H1 (cell line): ENCODE measurements around the gene ID2. TPM values are rescaled to one million over a fixed set of nuclear protein-coding genes. Genes with fewer than 3 reads are reported as not detected.

Experiments used
- CTCF ChIA-PET: fragments of 300-600 bp; sonication (Branson Sonifier 250); formaldehyde crosslinking; loops from one replicate; lab custom pipeline; 2021; ENCODE audit not compliant: partially characterized antibody; lab: Charles Lee
- POLR2A ChIA-PET: fragments of 300-600 bp; sonication (Branson Sonifier 250); formaldehyde crosslinking; loops from one replicate; lab custom pipeline; 2021; ENCODE audit warnings: inconsistent platforms; ENCODE audit not compliant: partially characterized antibody; lab: Charles Lee
- DNase-seq, 2 experiments: peaks; one replicate each; pipeline versions ENCODE4 v3.0.0 to v3.0.0-alpha.2; 2010 to 2022; ENCODE audit warnings: low spot score in 2 of 2, low read depth in 1 of 2, mixed read lengths in 1 of 2
- FAIRE-seq: peaks from 2 replicates; lab custom pipeline; 2011; peaks lifted over from hg19 to GRCh38; lab: Jason Lieb, UNC
- H2AFZ ChIP-seq: 2 replicates; pipeline ENCODE4 v1.8.1; 2012; ENCODE audit warnings: low read length, inconsistent platforms
- H2AK5ac ChIP-seq: 2 replicates; pipeline ENCODE4 v1.6.1; 2013; ENCODE audit warnings: low read depth, low read length
- H2BK120ac ChIP-seq: replicated peaks from 2 replicates; pipeline ENCODE3; 2013; ENCODE audit warnings: low read depth, low read length, inconsistent platforms
- H2BK12ac ChIP-seq: 2 replicates; pipeline ENCODE4 v1.6.1; 2013; ENCODE audit warnings: low read depth, low read length
- H2BK15ac ChIP-seq: 2 replicates; pipeline ENCODE4 v1.6.1; 2013; ENCODE audit warnings: low read length
- H2BK20ac ChIP-seq: 2 replicates; pipeline ENCODE4 v1.6.1; 2013; ENCODE audit warnings: low read length
- H2BK5ac ChIP-seq: 2 replicates; pipeline ENCODE4 v1.6.1; 2013; ENCODE audit warnings: low read depth, low read length
- H3K14ac ChIP-seq: 2 replicates; pipeline ENCODE4 v1.6.1; 2013; ENCODE audit warnings: inconsistent platforms; ENCODE audit not compliant: insufficient read length
- H3K18ac ChIP-seq: 2 replicates; pipeline ENCODE4 v1.6.1; 2013; ENCODE audit warnings: low read length; ENCODE audit errors: extremely low read depth
- H3K23ac ChIP-seq: 2 replicates; pipeline ENCODE4 v1.6.1; 2013; ENCODE audit warnings: inconsistent platforms; ENCODE audit not compliant: insufficient read length
- H3K23me2 ChIP-seq: 2 replicates; pipeline ENCODE4 v1.6.1; 2013; ENCODE audit warnings: low read depth, low read length
- H3K27ac ChIP-seq: 2 replicates; pipeline ENCODE4 v1.6.1; 2011; ENCODE audit warnings: low read depth, low read length, inconsistent platforms
- H3K27me3 ChIP-seq, 4 experiments: replicated peaks in 1 of 4; 1 replicate in 1 of 4; 2 replicates in 3 of 4; pipeline versions ENCODE4 v1.6.1 to v1.8.1; 2011 to 2013; ENCODE audit warnings: low read length in 3 of 4, mild to moderate bottlenecking in 3 of 4, inconsistent platforms in 2 of 4, mixed read lengths in 2 of 4, moderate library complexity in 1 of 4; ENCODE audit not compliant: control insufficient read depth in 3 of 4, insufficient read depth in 3 of 4; ENCODE audit errors: extremely low read depth in 1 of 4
- H3K36me3 ChIP-seq, 4 experiments: 2 replicates each; pipeline versions ENCODE4 v1.6.1 to v1.8.1; 2011 to 2013; ENCODE audit warnings: mild to moderate bottlenecking in 4 of 4, low read length in 3 of 4, moderate library complexity in 2 of 4, control low read depth in 1 of 4, inconsistent platforms in 1 of 4; ENCODE audit not compliant: insufficient read depth in 4 of 4, control insufficient read depth in 2 of 4
- H3K4ac ChIP-seq: replicated peaks from 2 replicates; pipeline ENCODE3; 2013; ENCODE audit warnings: low read length, low read depth, mixed read lengths, inconsistent platforms; ENCODE audit not compliant: insufficient read length
- H3K4me1 ChIP-seq, 4 experiments: replicated peaks in 1 of 4; 1 replicate in 1 of 4; 2 replicates in 3 of 4; pipeline versions ENCODE4 v1.6.1 to v1.8.1; 2011 to 2013; ENCODE audit warnings: low read length in 3 of 4, inconsistent platforms in 2 of 4, mixed read lengths in 1 of 4; ENCODE audit not compliant: insufficient read depth in 4 of 4, control insufficient read depth in 3 of 4
- H3K4me2 ChIP-seq, 2 experiments: 2 replicates each; pipeline versions ENCODE4 v1.6.1 to v1.8.1; 2011 to 2013; ENCODE audit warnings: low read depth in 2 of 2, low read length in 2 of 2, control low read depth in 1 of 2, inconsistent platforms in 1 of 2, mild to moderate bottlenecking in 1 of 2; ENCODE audit not compliant: insufficient read depth in 1 of 2
- H3K4me3 ChIP-seq, 4 experiments: fragments of 200-600, 300-600 bp in 1 of 4; sonication (generic), shearing (Covaris generic), sonication (Bioruptor Twin) in 1 of 4; 2 replicates each; pipeline versions ENCODE4 v1.5.1 to v1.8.1; 2011 to 2016; ENCODE audit warnings: low read length in 4 of 4, low read depth in 3 of 4, control low read depth in 2 of 4, inconsistent platforms in 2 of 4, mild to moderate bottlenecking in 2 of 4, mixed read lengths in 1 of 4, moderate library complexity in 1 of 4; ENCODE audit not compliant: insufficient read depth in 2 of 4; ENCODE audit errors: extremely low read depth in 1 of 4
- H3K56ac ChIP-seq: replicated peaks from 2 replicates; pipeline ENCODE3; 2013; ENCODE audit warnings: low read depth, mild to moderate bottlenecking, mixed read lengths, low read length, inconsistent platforms; ENCODE audit not compliant: insufficient read length
- H3K79me1 ChIP-seq: 2 replicates; pipeline ENCODE4 v1.6.1; 2013; ENCODE audit warnings: low read depth, low read length, control low read depth
- H3K79me2 ChIP-seq, 2 experiments: 2 replicates each; pipeline versions ENCODE4 v1.6.1 to v1.8.1; 2012 to 2013; ENCODE audit warnings: low read length in 2 of 2, mild to moderate bottlenecking in 2 of 2, inconsistent platforms in 1 of 2; ENCODE audit not compliant: insufficient read depth in 2 of 2, control insufficient read depth in 1 of 2
- H3K9ac ChIP-seq, 4 experiments: replicated peaks in 1 of 4; 1 replicate in 1 of 4; 2 replicates in 3 of 4; pipeline versions ENCODE4 v1.6.1 to v1.8.1; 2011 to 2013; ENCODE audit warnings: low read depth in 3 of 4, low read length in 3 of 4, control low read depth in 2 of 4, mild to moderate bottlenecking in 2 of 4, moderate library complexity in 2 of 4, inconsistent platforms in 1 of 4; ENCODE audit errors: extremely low read depth in 1 of 4
- H3K9me3 ChIP-seq, 2 experiments: 2 replicates each; pipeline versions ENCODE4 v1.6.1 to v1.8.1; 2012 to 2013; ENCODE audit warnings: mild to moderate bottlenecking in 2 of 2, moderate library complexity in 2 of 2, control low read depth in 1 of 2, inconsistent platforms in 1 of 2, low read depth in 1 of 2, low read length in 1 of 2, mixed read lengths in 1 of 2; ENCODE audit not compliant: insufficient read depth in 2 of 2
- H4K20me1 ChIP-seq, 2 experiments: replicated peaks in 1 of 2; 2 replicates each; pipeline versions ENCODE3 to v1.8.1; 2011 to 2013; ENCODE audit warnings: inconsistent platforms in 2 of 2, low read length in 2 of 2, mild to moderate bottlenecking in 1 of 2; ENCODE audit not compliant: insufficient read depth in 2 of 2, control insufficient read depth in 1 of 2
- H4K5ac ChIP-seq: 2 replicates; pipeline ENCODE4 v1.6.1; 2013; ENCODE audit warnings: low read length, low read depth, mixed read lengths, inconsistent platforms; ENCODE audit not compliant: insufficient read length
- H4K8ac ChIP-seq: 2 replicates; pipeline ENCODE4 v1.8.0; 2013; ENCODE audit warnings: mild to moderate bottlenecking, moderate library complexity, low read length, inconsistent platforms; ENCODE audit not compliant: insufficient read depth; ENCODE audit errors: extremely low read depth
- H4K91ac ChIP-seq: replicated peaks from 2 replicates; pipeline ENCODE3; 2013; ENCODE audit warnings: low read length, mixed read lengths, inconsistent platforms; ENCODE audit not compliant: insufficient read length
- BACH1 ChIP-seq: IDR thresholded peaks from 2 replicates; pipeline ENCODE4 v1.6.1; 2012; ENCODE audit warnings: low read length, improper control_type of control experiment
- BCL11A ChIP-seq, 2 experiments: IDR thresholded peaks; one replicate each; pipeline ENCODE4 v1.6.1; 2011; ENCODE audit warnings: low read depth in 2 of 2, low read length in 2 of 2, mild to moderate bottlenecking in 2 of 2
- CTBP2 ChIP-seq: IDR thresholded peaks from 2 replicates; pipeline ENCODE4 v1.7.0; 2011; ENCODE audit warnings: borderline replicate concordance, mild to moderate bottlenecking, moderate library complexity, mixed read lengths, low read length; ENCODE audit not compliant: insufficient read depth, insufficient read length
- HDAC2 ChIP-seq, 2 experiments: fragments of 300-600 bp in 1 of 2; sonication (generic) in 1 of 2; IDR thresholded peaks; 2 replicates each; pipeline ENCODE4 v1.6.1; 2011 to 2012; ENCODE audit warnings: low read depth in 2 of 2, low read length in 2 of 2, mild to moderate bottlenecking in 2 of 2, moderate library complexity in 2 of 2, borderline replicate concordance in 1 of 2, inconsistent platforms in 1 of 2
- HDAC6 ChIP-seq: IDR thresholded peaks from one replicate; pipeline ENCODE4 v1.7.1; 2012; ENCODE audit warnings: low read depth, mild to moderate bottlenecking, inconsistent platforms, low read length, moderate library complexity
- WGBS, 2 experiments: shearing (Covaris generic) in 1 of 2; methylation state at CpG; one replicate each; pipeline versions ENCODE4 v1.1.6 to v1.1.7; 2013 to 2015; ENCODE audit warnings: low lambda C conversion rate in 2 of 2, mixed read lengths in 2 of 2, inconsistent platforms in 1 of 2, low coverage in 1 of 2, missing lambda C conversion rate in 1 of 2; ENCODE audit not compliant: insufficient replicate concordance in 2 of 2, insufficient coverage in 1 of 2, insufficient read length in 1 of 2; ENCODE audit errors: extremely low coverage in 1 of 2, missing lambda C conversion rate in 1 of 2; 5-methylcytosine and 5-hydroxymethylcytosine counted together
- polyA plus RNA-seq, 7 experiments: library from polyadenylated mRNA; depleted of rRNA in 3 of 7; stranded (reverse) in 5 of 7; unstranded in 2 of 7; fragments of >200 nt in 5 of 7; fragments of 200-250 nt in 2 of 7; gene quantifications; 1 replicate in 5 of 7; 2 replicates in 1 of 7; 4 replicates in 1 of 7; pipeline versions ENCODE4 v1.2.1 to v1.2.3, GENCODE V29; 2011 to 2013; ENCODE audit warnings: missing spikeins in 2 of 7, mixed read lengths in 2 of 7
- total RNA-seq: library from RNA; stranded (reverse); fragmentation: NEBNext Ultra II Directional; extraction: Animal tissue kit (Norgen Biotek cat#: 25700); gene quantifications from 2 replicates; pipeline ENCODE4 v1.2.1, GENCODE V29; 2021

ID2 gene
- total and polyA plus RNA-seq, 2 of the 8 experiments (the other 6 are each of a cell fraction or from before 2014, with no cell fraction given) = 36.7 to 214 TPM

DNA sequence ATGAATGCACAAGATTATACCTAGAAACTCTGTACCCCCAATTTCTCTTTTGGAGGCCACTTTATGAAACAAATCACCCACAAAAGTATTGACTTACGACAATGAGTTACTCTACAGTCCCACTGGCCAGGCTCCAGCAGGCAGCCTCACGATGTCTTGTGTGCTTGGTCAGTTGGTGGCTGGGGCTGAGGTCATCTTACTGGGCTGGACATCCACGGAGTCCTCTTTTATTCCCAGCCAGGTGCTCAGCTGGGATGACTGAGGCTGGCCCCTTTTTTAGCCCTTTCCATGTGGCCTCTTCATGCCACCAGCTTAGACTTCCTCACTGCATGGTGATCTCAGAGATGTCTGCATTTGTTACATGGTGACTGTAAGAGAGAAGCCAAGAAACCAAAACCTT is 8.9 kb upstream of the ID2 start:
- Histone ChIP-seq H3K79me1 (no peaks in the 10 kb centered on the region), H4K8ac (no peak overlapping the region), H3K23ac (no peak overlapping the region), H2BK120ac (no peak overlapping the region), H3K4me3 (no peak overlapping the region), H2BK5ac (no peak overlapping the region), H3K79me2 (no peaks in the 10 kb centered on the region), H3K27me3 (peaks cover 11 to 34% (median 32%) of the 10 kb centered on the region in 4 experiments), H3K56ac (no peak overlapping the region), H3K4ac (no peak overlapping the region), H2AFZ (no peak overlapping the region), H3K4me1 (peaks cover 5 to 18% (median 8%) of the 10 kb centered on the region in 4 experiments; a peak in 6 of 7 replicates), H4K5ac (no peak overlapping the region), H3K23me2 (peaks cover 23% of the 10 kb centered on the region), H3K9me3 (peaks cover 8 to 9% of the 10 kb centered on the region in 2 experiments), H2BK12ac (no peak overlapping the region), H3K14ac (no peak overlapping the region), H3K9ac (no peak overlapping the region), H2BK15ac (no peak overlapping the region), H3K36me3 (peaks cover 0 to 2% (median 0%) of the 10 kb centered on the region in 4 experiments; a peak in 1 of 8 replicates), H4K91ac (no peak overlapping the region), H3K18ac (no peak overlapping the region), H2AK5ac (no peak overlapping the region), H3K4me2 (no peak overlapping the region), H3K27ac (no peak overlapping the region), H2BK20ac (no peak overlapping the region), H4K20me1 (no peaks in the 10 kb centered on the region)
- DNase-seq (no peak), FAIRE-seq (no peak)
- CTCF ChIA-PET = no interaction called here
- POLR2A ChIA-PET = no interaction called here
- 91% methylated on average over 3 of the region's 3 CpGs; no CpG with 5 or more reads in 1 of the 2 experiments for WGBS, 2 experiments
- no peak for TF ChIP-seq HDAC2 (IDR thresholded peaks at IDR 0.05; ENCODE audit: borderline replicate concordance in 1 of 2, low read depth in 2 of 2, low read length in 2 of 2)
- no peak for TF ChIP-seq CTBP2
- TF ChIP-seq HDAC6 = no peak
- TF ChIP-seq BCL11A (IDR thresholded peaks at IDR 0.05; ENCODE audit: low read depth in 2 of 2, low read length in 2 of 2) = no peak
- no peak for TF ChIP-seq BACH1
